Measurements from ENCODE around the gene AQP12B.
"Not testable (repeated sequence)": the region's sequence is repeated elsewhere in the genome, so short reads cannot be mapped to it uniquely, and the experiment has no call there.

The AQP12B gene, protein sequence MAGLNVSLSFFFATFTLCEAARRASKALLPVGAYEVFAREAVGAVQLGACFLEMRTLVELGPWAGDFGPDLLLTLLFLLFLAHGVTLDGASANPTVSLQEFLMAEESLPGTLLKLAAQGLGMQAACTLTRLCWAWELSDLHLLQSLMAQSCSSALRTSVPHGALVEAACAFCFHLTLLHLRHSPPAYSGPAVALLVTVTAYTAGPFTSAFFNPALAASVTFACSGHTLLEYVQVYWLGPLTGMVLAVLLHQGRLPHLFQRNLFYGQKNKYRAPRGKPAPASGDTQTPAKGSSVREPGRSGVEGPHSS

DNA sequence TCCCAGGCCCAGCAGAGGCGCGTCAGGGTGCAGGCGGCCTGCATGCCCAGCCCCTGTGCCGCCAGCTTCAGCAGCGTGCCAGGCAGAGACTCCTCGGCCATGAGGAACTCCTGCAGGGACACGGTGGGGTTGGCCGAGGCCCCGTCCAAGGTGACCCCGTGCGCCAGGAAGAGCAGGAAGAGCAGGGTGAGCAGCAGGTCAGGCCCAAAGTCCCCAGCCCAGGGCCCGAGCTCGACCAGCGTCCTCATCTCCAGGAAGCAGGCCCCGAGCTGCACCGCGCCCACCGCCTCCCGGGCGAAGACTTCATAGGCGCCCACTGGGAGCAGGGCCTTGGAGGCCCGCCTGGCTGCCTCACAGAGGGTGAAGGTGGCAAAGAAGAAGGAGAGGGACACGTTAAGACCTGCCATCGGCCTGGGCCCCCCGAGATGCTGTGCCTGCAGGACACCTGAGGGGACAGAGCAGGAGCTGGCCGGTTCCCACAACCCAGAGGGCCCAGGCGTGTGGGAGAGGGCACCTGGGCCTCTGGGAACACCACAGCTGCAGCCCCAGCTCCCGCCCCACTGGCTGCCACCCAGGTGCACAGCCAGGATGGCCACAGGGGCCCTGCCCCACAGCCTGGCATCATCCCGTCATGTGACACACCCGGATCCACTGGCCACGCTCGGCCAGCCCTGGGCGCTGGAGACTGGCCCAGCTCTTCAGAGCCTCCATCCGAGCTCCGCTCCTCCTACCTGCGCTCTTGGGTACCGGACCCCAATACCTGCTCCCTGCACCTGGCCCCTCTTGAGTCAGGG is at the start of gene AQP12B:
Gene AQP12B (minus strand): TSS at position 455 of the 794 bp plus-strand sequence. CDS start 48 bp downstream, at position 407.
- not testable (repeated sequence) for DNase-seq

DNA sequence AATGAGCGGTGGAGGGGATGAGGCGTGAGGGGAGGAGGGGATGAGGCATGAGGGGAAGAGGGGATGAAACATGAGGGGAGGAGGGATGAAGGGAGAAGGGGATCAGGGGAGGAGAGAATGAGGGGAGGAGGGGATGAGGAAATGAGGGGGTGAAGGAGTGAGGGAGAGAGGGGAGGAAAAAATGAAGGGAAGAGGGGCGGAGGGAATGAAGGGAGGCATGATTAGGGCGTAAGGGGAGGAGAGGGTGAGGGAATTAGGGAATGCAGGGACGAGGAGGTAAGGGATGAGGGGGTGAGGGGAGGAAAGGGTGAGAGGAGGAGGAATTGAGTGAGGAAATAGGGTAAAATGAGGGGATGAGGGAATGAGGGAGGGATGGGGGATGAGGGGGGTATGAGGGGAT is 49.5 kb upstream of the AQP12B start:
- no peak for DNase-seq

DNA sequence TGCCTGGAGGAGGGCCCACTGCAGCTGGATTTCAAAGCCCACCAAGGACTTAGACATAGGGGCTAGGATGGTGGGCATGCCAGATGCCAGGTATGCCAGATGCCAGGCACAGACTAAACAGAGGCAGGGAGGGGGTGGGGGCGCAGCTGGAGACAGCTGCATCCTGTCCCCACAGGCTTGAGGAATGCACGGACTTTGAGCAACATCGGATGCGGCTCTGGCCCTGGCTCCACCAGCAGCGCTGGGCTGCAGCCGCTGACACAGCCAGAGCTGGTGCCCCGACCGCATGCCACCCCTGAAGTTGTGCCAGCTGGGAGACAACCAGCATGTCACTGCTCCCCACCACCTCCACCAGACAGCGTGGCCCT is 48.5 kb upstream of the AQP12B start:
- DNase-seq, result no peak

DNA sequence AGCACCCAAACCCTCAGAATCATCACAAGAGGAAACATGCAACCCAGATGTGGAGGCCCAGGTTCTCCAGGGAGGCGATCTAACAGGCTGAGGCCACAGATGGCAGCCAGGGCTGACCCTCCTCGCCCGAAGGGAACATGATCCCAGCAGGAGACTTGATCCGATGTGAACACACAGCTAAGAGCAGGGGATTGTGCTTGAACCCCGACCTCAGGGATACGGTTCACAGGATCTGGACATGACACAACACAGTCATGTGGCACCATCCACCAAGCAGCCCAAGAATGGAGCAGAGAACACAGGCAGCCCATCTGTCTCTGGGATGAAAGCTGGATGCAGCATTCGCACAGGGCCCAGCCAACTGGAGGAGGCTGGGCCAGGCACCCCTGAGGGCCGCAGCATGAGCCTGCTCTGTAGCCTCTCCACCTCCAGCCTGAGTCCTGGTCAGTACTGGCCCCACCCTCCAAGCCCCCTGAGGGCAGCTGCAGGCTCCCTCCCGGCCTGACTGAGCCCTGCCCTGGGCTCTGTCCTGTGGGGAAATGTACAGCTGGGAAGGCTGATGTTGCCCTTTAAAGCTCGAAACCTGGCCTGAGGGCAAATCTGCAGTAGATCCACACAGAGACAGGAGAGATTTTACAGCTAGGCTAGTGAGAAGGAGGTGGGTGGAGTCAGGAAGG is 48.0 kb upstream of the AQP12B start:
- DNase-seq, result no peak

DNA sequence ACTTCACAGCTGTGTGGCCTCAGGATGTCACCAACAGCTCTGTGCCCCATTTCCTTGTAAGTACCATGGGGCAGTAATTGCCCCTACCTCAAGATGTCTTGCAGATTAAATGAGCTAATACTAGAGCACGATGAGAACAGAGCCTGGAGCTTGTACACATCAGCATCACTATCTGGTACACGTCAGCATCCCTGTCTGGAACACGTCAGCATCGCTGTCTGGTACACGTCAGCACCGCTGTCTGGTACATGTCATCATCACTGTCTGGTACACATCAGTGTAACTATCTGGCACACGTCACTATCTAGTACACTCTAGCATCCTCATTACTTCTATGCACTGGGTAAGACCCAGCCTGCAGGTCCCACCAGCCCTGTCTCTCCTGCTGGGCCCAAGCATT is 46.1 kb upstream of the AQP12B start:
- DNase-seq, result no peak

DNA sequence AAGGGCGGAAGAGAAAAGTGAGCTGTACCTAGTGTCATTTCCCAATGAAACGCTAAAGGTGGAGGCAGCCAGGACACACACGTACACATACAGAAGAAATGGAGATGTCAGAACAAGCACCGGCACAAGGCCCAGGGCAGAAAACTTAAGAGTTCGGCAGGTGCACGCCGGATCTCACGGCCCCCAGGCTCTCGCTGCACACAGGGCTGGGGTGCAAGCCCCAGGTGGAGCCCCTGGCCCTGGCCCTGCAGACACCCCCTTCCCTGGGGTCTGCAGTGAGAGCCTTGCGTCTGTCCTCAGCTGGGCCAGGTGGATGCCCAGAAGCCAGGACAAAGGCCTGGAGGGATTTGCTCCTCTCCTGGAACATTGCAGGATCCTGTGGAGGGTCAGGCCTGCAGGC is 45.7 kb upstream of the AQP12B start:
- no peak for DNase-seq

DNA sequence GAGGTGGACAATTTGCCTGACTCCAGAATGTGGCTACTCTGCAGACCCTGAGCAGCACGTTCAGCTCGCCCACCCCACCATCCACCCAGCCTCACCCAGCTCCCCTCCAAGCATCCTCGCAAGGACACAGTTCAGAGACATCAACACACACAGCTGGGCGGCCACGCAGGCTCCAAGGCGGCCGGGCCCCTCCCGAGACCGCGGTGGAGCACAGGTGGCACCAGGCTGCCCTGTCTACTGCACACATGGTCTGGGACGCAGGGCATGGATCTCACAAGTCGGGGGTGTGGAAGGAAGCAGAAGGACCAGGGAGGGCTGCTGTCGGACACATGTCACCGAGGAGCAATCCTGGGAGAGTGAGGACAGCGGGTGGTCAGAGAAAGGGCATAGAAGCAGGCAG is 45.2 kb upstream of the AQP12B start:
- DNase-seq, result no peak

DNA sequence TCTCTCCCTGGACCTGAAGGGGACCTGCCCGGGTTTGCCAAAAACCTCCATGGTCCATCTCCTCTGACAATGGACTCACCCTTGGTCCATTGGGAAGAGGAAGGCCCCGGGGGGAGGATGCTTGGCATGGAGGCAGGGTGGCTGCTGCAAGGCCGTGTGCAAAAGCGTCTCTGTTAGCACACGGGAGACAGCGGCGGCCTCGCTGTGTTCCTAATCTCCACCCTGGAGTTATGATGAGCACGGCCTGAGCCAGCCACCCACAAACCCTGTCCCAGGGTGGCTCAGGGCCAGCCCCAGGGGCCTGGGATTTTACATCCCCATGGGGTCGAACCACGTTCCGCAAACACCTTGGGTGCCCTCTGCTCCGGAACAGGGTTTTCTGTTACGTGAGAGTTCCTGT is 44.8 kb upstream of the AQP12B start:
- DNase-seq, result no peak

DNA sequence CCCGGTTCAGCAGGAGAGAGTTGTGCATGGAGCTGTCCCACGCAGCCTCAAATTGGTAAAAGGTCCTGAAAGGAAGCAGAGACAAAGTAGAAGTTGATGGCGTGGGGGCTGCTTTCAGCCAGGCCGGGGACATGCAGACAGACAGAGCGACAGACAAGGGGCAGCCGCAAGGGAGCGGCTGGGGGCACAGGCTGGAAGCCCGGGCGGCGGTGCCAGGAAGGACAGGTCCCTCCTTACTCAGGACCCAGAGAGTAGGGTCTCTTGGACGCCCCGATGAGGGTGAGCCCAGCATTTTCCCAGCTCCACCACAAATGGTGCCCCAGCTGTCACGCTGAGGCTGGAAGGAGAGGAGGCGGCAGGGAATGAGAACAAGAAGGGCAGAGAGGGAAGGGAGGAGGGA is 44.2 kb upstream of the AQP12B start:
- DNase-seq, result no peak

DNA sequence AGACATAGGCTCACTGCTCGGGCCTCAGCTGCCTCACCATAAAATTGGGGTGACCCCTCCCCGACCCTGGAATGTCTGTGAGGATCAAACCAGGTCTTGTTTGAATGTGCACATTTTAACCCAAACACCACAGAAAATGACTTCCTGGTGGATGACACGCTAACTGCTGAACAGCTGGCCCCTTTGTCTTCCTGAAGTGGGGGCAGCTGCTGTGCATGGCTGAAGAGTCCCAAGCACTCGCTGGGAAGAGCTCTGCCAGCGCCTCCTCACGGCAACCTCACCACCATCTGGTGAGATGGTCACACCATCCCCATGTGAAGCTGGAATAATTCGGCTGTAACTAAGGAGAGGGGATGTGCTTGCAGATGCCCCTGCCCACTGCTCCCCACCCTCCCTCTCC is 43.0 kb upstream of the AQP12B start:
- DNase-seq, result no peak

DNA sequence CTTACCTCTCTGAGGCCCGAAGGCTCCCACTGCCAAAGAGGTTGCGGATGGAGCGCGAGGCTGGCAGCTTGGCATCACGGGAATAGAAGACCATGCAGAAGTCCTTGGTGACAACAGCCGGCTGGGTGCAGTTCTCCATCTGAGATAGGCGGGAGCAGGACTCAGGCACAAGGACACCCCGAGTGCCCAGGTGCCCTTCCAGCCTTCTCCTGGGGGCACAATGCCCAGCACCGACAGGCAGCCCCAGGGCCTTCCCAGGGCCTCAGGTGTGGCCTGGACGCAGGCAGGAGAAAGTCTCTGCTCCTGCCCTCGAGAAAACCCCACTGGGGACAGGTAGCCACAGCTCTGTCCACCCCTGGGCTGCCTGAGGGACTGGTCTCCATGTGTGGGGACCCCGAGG is 42.6 kb upstream of the AQP12B start:
- DNase-seq, result no peak

DNA sequence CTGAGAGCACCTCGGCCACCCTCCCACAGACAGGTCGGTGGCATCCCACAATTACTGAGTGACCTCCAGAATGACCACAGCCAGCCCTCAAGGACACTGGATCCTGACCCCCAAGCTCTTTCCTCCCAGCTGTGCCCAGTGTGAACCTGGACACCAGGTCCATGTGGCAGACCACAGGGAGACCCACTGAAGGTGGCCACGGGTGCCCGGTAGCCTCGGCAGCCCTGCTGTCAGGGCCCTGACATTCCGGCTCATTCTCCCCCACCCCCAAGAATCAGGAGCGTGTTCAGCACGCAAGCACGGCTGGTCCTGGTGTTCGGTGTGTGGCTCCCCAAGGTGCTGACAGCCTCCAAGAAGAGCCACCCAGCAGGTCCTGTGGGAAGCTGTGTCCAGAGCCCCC is 41.7 kb upstream of the AQP12B start:
- DNase-seq, result no peak

DNA sequence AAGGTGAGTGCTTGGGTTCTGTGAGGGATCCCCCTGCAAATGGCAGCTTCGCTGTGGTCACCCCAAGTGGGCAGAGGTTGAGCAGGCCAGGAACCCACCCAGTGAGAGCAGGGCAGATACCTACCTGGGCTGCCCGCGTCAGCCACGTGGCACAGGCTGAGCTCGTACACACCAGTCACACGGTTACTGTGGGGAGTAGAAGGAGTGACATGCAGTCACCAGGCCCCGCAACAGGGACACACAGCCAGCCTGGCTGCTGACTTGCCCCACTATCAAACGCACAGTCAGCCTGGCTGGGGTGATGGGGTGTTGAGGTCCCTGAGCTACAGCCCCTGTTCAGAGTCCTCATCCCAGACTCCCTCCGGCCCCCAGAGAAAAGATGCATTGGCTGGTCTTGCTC is 41.2 kb upstream of the AQP12B start:
- DNase-seq, result no peak

DNA sequence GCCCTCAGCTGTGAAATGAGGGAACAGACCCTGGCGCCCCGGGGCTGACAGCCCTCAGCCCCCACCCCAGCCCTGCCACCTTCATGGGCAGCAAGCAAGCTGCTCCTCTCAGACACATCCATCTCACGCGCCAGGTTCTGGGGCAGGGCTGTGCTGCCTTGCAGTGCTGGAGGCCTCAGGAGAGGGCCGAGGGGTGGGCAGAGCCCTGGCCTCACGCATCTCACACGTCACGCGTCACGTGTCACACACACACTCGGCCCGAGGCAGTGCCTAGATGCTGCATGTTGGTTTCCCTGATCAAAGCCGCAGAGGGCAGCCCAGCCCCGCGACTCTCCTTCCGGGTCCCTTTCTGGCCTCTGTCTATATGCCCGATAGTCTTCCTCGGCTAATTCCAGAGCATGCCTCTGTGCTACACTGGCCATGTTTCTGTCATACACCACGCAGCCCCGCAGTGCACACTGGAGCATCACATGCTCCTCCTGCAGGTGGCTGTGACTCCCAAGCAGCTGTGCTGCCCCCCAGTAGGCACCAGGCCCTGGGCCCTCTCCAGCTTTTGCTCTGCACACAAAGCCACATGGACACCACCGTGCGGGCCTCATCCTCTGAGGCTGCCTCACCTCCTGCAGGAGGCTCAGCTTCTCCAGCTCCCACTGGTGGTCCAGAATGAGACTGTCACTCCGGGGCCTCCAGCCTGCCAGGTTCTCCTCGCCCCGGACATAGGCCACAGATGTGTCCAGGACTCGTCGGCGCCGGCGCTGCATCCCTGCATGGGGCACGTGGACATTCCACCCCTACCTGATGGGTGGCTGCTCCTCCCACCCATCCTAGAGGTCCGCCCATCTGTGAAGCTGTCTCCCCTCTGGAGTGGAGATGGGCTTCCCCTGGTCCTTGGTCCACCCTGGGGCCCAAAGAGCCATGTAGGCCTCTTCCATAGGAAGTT is 40.4 kb upstream of the AQP12B start:
- no peak for DNase-seq

DNA sequence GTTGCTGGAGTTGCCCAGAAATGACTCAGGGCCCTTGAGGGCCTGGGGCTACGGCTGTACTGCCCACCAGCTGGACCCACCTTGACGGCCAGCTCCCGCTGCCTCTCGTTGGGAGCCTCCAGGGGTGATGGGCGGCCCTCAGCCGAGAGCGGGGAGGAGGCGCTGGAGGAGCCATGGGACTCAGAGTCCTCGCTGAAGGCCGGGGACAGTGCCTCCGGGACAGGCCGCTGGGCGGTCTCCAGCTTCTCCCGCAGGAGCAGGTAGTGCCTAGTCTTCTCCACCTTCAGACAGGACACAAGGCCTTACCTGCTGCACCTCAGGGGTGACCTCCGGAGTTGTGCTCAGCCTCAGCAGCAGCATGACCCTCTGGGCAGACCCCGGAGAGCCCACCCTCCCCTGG is 39.7 kb upstream of the AQP12B start:
- DNase-seq, result no peak

DNA sequence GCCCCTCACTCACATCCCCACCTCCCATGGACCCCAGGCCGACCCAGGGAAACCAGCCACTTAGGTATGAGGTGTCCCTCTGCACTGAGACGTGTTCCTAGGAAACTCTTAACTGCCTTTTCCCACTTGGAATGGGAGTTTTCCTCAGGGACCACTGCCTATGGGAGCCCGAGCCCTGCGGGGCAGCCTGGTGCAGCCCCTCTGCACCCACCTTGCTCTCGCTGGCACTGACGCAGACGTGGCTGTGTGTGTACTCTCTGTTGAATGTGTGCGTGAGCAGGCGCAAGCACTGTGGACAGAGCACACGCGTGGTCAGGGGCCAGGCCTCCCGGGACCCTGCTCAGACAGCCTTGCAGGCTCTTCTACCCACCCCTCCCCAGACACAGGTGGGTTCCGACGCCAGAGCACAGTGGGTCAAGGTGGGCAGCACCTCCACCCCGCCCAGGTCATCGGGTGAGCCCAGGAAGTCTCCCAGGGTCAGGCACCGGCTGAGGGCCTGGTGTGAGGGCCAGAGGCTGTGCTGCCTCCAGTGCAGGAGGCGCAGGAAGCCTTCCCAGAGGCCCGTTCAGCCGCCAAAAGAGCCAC is 39.0 kb upstream of the AQP12B start:
- DNase-seq, result no peak

DNA sequence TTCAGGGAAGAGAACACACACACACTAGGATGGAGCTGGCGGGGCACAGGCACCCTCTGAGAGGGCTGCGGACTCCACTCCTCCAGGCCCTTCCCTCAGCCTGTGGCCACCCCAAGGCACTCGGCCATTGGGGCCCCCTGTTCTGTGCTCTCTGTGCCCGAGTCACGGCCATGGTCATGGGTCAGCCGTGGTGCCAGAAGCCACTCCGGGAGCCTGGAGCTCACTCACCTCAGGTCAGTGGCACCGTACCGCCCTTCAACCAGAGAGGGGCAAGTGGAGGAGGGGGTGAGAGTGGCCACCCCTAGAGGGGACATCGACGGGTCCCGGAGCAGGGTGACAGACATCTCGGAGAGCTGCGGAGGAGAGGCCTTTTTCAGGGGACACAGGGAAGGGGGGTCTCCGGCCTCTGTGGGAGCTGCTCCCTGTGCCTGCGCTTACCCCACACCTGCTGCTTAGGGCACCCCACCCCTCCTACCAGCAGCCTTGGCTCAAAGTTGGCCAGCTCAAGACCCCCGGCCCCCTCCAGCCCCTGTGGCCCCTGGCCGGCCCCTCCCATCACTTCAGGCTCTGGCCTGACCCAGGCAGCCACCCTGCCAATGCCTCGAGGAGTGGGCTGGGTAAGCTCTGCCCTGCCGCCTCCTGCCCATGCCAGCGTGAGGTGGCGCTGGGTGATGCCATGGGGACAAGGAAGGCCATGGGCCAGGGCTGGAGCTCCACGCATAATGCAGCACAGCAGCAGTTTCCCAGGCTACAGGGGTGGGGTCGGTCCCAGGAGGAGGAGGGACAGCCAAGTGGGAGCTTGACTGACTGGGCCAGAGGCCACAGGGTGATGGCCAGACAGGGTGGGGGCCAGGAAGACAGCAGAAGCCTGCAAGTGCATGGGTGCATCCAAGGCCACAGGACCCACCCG is 38.3 kb upstream of the AQP12B start:
- no peak for DNase-seq

DNA sequence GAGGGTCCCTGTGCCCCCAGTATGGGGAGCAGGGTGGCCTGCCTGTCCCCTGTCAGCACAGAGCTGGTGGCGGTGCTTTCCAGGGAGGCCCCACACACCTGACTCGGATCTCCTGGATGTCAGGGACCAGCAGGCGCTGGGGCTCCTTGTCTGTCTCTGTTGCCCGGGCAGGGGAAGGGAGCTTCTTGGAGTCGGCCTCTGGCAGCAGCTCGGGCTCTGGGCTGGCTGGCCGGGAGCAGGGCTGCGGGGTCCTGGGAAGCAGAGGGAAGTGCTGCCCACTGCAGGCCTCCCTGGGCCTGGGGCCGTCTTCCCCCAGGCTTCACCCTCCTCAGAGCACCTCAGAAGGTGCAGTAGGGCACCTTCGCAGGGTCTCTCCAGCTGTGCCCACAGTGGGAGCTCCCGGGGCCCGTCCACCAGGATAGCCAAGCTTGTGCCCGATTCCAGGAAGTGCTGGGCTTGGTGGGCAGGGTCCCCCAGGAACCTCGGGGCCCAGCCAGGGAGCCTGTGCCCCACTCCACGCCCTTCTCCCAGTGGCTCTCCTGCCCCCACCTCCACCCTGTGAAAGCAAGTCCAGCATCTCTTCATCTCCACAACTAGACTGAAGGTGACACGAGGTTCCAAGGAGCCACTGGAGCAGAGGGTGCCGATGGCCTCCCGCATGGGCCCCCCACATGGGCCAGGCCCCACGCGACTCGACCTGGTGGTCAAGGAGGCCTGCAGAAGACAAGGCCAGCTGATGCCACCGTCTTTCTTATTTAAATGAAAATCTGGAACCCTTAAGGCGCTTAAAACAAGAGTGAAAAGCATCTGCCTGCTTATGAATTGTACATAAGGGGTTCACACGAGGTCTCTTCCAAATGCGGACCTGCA is 37.2 kb upstream of the AQP12B start:
- no peak for DNase-seq

DNA sequence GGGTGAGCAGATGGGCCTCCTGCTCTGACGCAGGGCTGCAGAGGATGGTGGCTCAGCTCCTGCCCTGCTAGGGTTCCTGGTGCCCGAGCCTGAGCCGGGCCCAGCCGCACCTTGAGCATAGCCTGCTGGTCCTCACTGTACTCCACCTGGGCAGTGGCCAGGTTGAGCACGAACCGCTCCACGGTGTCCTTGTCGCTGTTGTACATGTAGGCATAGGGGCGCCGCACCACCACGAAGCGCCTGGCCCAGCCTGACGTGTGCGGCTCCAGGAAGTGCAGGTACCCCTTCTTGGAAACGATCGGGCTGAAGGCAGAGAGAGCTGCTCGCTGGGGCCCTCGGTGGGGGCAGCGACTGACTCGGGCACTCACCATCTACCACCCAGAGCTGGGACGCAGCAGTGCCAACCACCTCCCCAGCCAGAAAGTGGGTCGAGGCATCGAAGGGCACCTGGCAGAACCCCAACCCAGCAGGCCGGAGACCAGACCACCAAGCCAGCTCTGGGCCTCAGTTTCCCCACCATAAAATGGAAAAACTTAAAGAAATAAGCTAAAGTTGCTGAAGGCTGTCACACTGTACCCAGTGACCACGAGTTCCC is 36.3 kb upstream of the AQP12B start:
- DNase-seq, result no peak

All from stimulated activated naive CD4-positive, alpha-beta T cell treated with Interleukin-2 at 50 U/mL for 16 hours (primary cell).